ENCODE data around the gene KLHL30.

KLHL30 gene

DNA sequence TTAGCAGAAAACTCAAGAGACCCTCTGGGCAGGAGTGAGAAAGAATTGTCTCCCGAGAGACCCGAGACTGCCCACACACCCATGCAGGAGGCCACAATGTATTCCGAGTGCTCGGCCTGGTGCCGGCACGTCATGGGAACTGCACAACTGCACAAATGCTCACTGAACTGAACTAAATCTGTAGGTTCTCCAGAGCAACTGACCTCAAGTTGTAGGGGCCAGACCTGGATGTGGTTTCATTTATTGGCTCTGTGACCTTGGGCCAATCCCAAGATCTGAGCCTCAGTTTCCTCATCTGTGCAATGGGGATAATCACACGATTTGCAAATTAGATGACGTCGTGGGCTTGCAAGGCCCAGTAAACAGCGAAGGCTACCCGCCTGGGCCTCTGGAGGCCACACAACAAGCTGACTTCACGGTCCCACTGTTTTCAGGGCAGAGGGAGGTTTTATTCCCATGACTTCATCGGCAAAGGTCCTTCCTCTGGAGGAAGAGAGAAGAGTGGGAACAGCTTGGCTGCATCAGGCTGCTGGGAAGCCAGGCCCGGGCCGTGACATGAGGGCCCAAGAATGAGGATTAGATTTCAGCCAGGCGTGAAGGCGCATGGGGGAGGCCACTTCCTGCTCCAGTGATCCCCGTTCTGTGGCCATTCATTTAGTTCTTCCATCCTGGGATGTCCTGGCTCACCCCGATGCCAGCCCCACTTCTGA is 16.7 kb downstream of the KLHL30 start:
- H3K9ac ChIP-seq = no peak overlapping the region
- H3K36me3 ChIP-seq = no peaks in the 10 kb centered on the region
- H3K27me3 ChIP-seq = peaks cover 7 to 15% (median 14%) of the 10 kb centered on the region in 11 experiments; a peak in 16 of 22 replicates
- no peak for TF ChIP-seq Cebpa-rat (IDR thresholded peaks at IDR 0.05)
- H4K20me1 ChIP-seq = peaks cover 0 to 22% (median 0%) of the 10 kb centered on the region in 11 experiments; a peak in 6 of 22 replicates
- H3K9me3 ChIP-seq (replicated peaks in 1 of 11) = peaks cover 0 to 11% (median 0%) of the 10 kb centered on the region in 11 experiments; a peak in 2 of 22 replicates
- no peak overlapping the region for H3K4me3 ChIP-seq
- no peak overlapping the region for H3K27ac ChIP-seq
- H3K4me2 ChIP-seq = peak overlapping the region in 9 of 11 experiments; percentile 3 to 42 (median 36); a peak in 12 of 22 replicates
- peaks cover 9 to 47% (median 42%) of the 10 kb centered on the region in 10 experiments for H3K4me1 ChIP-seq

GRCh38 chr2:238155761-238156694 is 17.6 kb downstream of the KLHL30 start:
- H3K9ac ChIP-seq = no peak overlapping the region
- TF ChIP-seq Cebpa-rat (IDR thresholded peaks at IDR 0.05) = no peak
- H4K20me1 ChIP-seq = peaks cover 0 to 22% (median 0%) of the 10 kb centered on the region in 11 experiments; a peak in 6 of 22 replicates
- H3K4me3 ChIP-seq = no peak overlapping the region
- H3K4me1 ChIP-seq = peaks cover 17 to 48% (median 43%) of the 10 kb centered on the region in 10 experiments
- peak overlapping the region in 7 of 11 experiments; percentile 3 to 42 (median 36); a peak in 11 of 22 replicates for H3K4me2 ChIP-seq
- peaks cover 7 to 19% (median 14%) of the 10 kb centered on the region in 11 experiments; a peak in 16 of 22 replicates for H3K27me3 ChIP-seq
- peaks cover 0 to 11% (median 0%) of the 10 kb centered on the region in 11 experiments; a peak in 2 of 22 replicates for H3K9me3 ChIP-seq (replicated peaks in 1 of 11)
- no peak overlapping the region for H3K27ac ChIP-seq
- H3K36me3 ChIP-seq = no peaks in the 10 kb centered on the region

DNA sequence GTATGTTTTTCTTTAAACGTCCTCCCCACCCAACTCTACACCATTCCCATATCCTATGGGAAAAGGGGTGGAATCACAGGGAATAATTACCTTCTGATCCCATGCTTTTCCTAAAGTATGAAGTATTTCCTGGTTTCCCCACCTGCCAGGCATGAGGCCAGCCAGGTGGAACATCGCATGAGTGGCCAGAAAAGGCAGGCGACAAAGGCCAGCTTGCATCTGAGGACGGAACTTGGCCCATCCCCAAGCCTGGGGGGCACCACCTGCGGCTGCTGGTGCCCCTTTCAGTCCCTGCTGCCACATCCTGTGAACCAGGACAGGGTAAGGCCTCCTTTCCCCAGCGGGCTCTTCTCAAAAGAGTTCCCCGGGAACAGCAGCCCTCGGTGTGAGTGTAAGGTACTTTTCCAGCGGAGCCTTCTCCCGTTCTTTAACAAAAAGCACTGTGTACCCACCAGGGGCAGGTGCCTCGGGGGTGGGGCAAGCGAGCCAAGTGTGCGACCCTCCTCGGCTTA is 19.1 kb downstream of the KLHL30 start:
- no peaks in the 10 kb centered on the region for H3K36me3 ChIP-seq
- H3K4me3 ChIP-seq = no peak overlapping the region
- H3K27ac ChIP-seq = no peak overlapping the region
- no peak overlapping the region for H3K9ac ChIP-seq
- peaks cover 21 to 49% (median 42%) of the 10 kb centered on the region in 10 experiments for H3K4me1 ChIP-seq
- H3K4me2 ChIP-seq = no peak overlapping the region
- H3K9me3 ChIP-seq (replicated peaks in 1 of 11) = peaks cover 0 to 11% (median 0%) of the 10 kb centered on the region in 11 experiments; a peak in 2 of 22 replicates
- TF ChIP-seq Cebpa-rat (IDR thresholded peaks at IDR 0.05) = no peak
- H3K27me3 ChIP-seq = peaks cover 7 to 19% (median 14%) of the 10 kb centered on the region in 11 experiments; a peak in 16 of 22 replicates
- peaks cover 0 to 24% (median 0%) of the 10 kb centered on the region in 11 experiments; a peak in 5 of 22 replicates for H4K20me1 ChIP-seq

- no peak for TF ChIP-seq Cebpa-rat (IDR thresholded peaks at IDR 0.05)
- Histone ChIP-seq H3K36me3 (no peaks in the 10 kb centered on the region), H3K27ac (no peak overlapping the region), H4K20me1 (peaks cover 0 to 26% (median 0%) of the 10 kb centered on the region in 11 experiments; a peak in 5 of 22 replicates), H3K4me1 (peaks cover 21 to 52% (median 42%) of the 10 kb centered on the region in 10 experiments), H3K9me3 (replicated peaks in 1 of 11) (peaks cover 0 to 11% (median 0%) of the 10 kb centered on the region in 11 experiments; a peak in 2 of 22 replicates), H3K4me3 (no peak overlapping the region), H3K9ac (no peak overlapping the region), H3K4me2 (no peak overlapping the region; a peak in 1 of 22 replicates), H3K27me3 (peaks cover 7 to 19% (median 14%) of the 10 kb centered on the region in 11 experiments; a peak in 16 of 22 replicates)
Measured at GRCh38 chr2:238158018-238158508, 19.6 kb downstream of the KLHL30 start.

GRCh38 chr2:238158509-238159070 is 20.1 kb downstream of the KLHL30 start, which contains the start of gene ERFE:
TSS of gene ERFE (plus strand) at chr2:238158970. CDS start at chr2:238159008, 38 bp downstream.
- peaks cover 21 to 52% (median 42%) of the 10 kb centered on the region in 10 experiments for H3K4me1 ChIP-seq
- no peak for TF ChIP-seq Cebpa-rat (IDR thresholded peaks at IDR 0.05)
- peaks cover 7 to 19% (median 14%) of the 10 kb centered on the region in 11 experiments; a peak in 16 of 22 replicates for H3K27me3 ChIP-seq
- peak within 1 kb of the TSS; percentile 84 to 98 (median 97) for H3K4me2 ChIP-seq
- peak within 1 kb of the TSS in 9 of 11 experiments; percentile 33 to 83 (median 75); a peak in 16 of 22 replicates for H3K27ac ChIP-seq
- H3K36me3 ChIP-seq = no peaks in the 10 kb centered on the region
- peaks cover 0 to 26% (median 0%) of the 10 kb centered on the region in 11 experiments; a peak in 5 of 22 replicates for H4K20me1 ChIP-seq
- H3K9me3 ChIP-seq (replicated peaks in 1 of 11) = peaks cover 0 to 8% (median 0%) of the 10 kb centered on the region in 11 experiments; a peak in 2 of 22 replicates
- peak within 1 kb of the TSS; percentile 64 to 88 (median 78) for H3K9ac ChIP-seq
- H3K4me3 ChIP-seq = peak within 1 kb of the TSS; percentile 55 to 75 (median 66)

- TF ChIP-seq Cebpa-rat (IDR thresholded peaks at IDR 0.05) = no peak
- peaks cover 0 to 3% (median 0%) of the 10 kb centered on the region in 11 experiments; a peak in 2 of 22 replicates for H3K9me3 ChIP-seq (replicated peaks in 1 of 11)
- peak overlapping the region; percentile 84 to 98 (median 97) for H3K4me2 ChIP-seq
- no peaks in the 10 kb centered on the region for H3K36me3 ChIP-seq
- H3K27me3 ChIP-seq = peaks cover 7 to 19% (median 14%) of the 10 kb centered on the region in 11 experiments; a peak in 16 of 22 replicates
- peak overlapping the region in 9 of 11 experiments; percentile 33 to 83 (median 75); a peak in 16 of 22 replicates for H3K27ac ChIP-seq
- H3K4me3 ChIP-seq = peak overlapping the region; percentile 55 to 75 (median 66)
- peaks cover 21 to 52% (median 42%) of the 10 kb centered on the region in 10 experiments for H3K4me1 ChIP-seq
- peaks cover 0 to 26% (median 0%) of the 10 kb centered on the region in 11 experiments; a peak in 5 of 22 replicates for H4K20me1 ChIP-seq
- H3K9ac ChIP-seq = peak overlapping the region; percentile 64 to 88 (median 78)
Measured at GRCh38 chr2:238159071-238159539, 20.6 kb downstream of the KLHL30 start.

GRCh38 chr2:238159661-238160205 is 21.3 kb downstream of the KLHL30 start:
- Histone ChIP-seq H3K9ac (peak overlapping the region in 8 of 11 experiments; percentile 76 to 88 (median 82); a peak in 15 of 22 replicates), H3K27ac (peak overlapping the region in 4 of 11 experiments; percentile 55 to 83 (median 77); a peak in 6 of 22 replicates), H3K36me3 (no peaks in the 10 kb centered on the region), H3K9me3 (replicated peaks in 1 of 11) (no peaks in the 10 kb centered on the region), H3K4me2 (peak overlapping the region; percentile 84 to 98 (median 97)), H4K20me1 (peaks cover 0 to 26% (median 0%) of the 10 kb centered on the region in 11 experiments; a peak in 5 of 22 replicates), H3K4me1 (peaks cover 21 to 52% (median 42%) of the 10 kb centered on the region in 10 experiments), H3K4me3 (peak overlapping the region; percentile 55 to 75 (median 66); a peak in 19 of 20 replicates), H3K27me3 (peaks cover 7 to 19% (median 14%) of the 10 kb centered on the region in 11 experiments; a peak in 16 of 22 replicates)
- TF ChIP-seq Cebpa-rat (IDR thresholded peaks at IDR 0.05) = no peak
